K562 (cell line): ENCODE data around the gene MED16. TPM values are rescaled to one million over a fixed set of nuclear protein-coding genes. Genes with fewer than 3 reads are reported as not detected.

Experiments used
- ATF3 ChIP-seq, 2 experiments: fragments of 450-650 bp in 1 of 2; sonication (generic) in 1 of 2; formaldehyde crosslinking in 1 of 2; IDR thresholded peaks in 1 of 2; conservative IDR thresholded peaks in 1 of 2; 2 replicates each; pipeline versions ENCODE4 v1.6.1 to v1.8.1; 2016 to 2023; ENCODE audit warnings: mild to moderate bottlenecking in 2 of 2, moderate library complexity in 2 of 2, inconsistent platforms in 1 of 2, missing genetic modification reagents in 1 of 2
- GTF3C2 ChIP-seq: IDR thresholded peaks from 3 replicates; pipeline ENCODE4 v1.6.1; 2011; ENCODE audit warnings: borderline replicate concordance, mild to moderate bottlenecking, moderate library complexity; ENCODE audit not compliant: insufficient read length; ENCODE audit errors: extremely low read depth
- HINFP ChIP-seq: fragments of 450-650 bp; conservative IDR thresholded peaks from 2 replicates; pipeline ENCODE4 v1.6.1; 2016; ENCODE audit warnings: missing genetic modification characterization, low read depth, mild to moderate bottlenecking, control low read depth, missing compliant biosample characterization
- KHSRP ChIP-seq: fragments of 450-650 bp; IDR thresholded peaks from 2 replicates; pipeline ENCODE4 v1.6.1; 2017
- MXD1 ChIP-seq: fragments of 250-450 bp; sonication (Bioruptor Pico); IDR thresholded peaks from 2 replicates; pipeline ENCODE4 v1.8.0; 2021; ENCODE audit warnings: borderline replicate concordance, mild to moderate bottlenecking, moderate library complexity; ENCODE audit not compliant: poor library complexity, severe bottlenecking
- NFE2 ChIP-seq: IDR thresholded peaks from 2 replicates; pipeline ENCODE4 v1.6.1; 2014; ENCODE audit warnings: antibody characterized with exemption, low read depth
- PRDM10 ChIP-seq: fragments of 450-650 bp; IDR thresholded peaks from 2 replicates; pipeline ENCODE4 v1.6.1; 2018; ENCODE audit not compliant: partially characterized antibody
- SMAD1 ChIP-seq: fragments of 150-350 bp; IDR thresholded peaks from 2 replicates; pipeline ENCODE4 v1.6.1; 2014; ENCODE audit warnings: low read length, low read depth; ENCODE audit not compliant: partially characterized antibody
- SMAD2 ChIP-seq: fragments of 150-350 bp; IDR thresholded peaks from 2 replicates; pipeline ENCODE4 v1.6.1; 2014; ENCODE audit warnings: low read depth, mild to moderate bottlenecking, low read length
- TAF15 ChIP-seq: fragments of 200-400 bp; formaldehyde crosslinking; IDR thresholded peaks from 2 replicates; pipeline ENCODE4 v1.6.1; 2017; ENCODE audit warnings: mild to moderate bottlenecking, low read depth, low read length, moderate library complexity
- ZBTB5 ChIP-seq: fragments of 450-650 bp; IDR thresholded peaks from 2 replicates; pipeline ENCODE4 v1.6.1; 2017; ENCODE audit warnings: antibody characterized with exemption
- ZNF445 ChIP-seq: fragments of 250-450 bp; sonication (Bioruptor Pico); IDR thresholded peaks from 2 replicates; pipeline ENCODE4 v1.4.0; 2020; ENCODE audit warnings: low read depth, mild to moderate bottlenecking, moderate library complexity
- polyA plus RNA-seq, 8 experiments: library from polyadenylated mRNA; depleted of rRNA in 4 of 8; stranded (reverse) in 5 of 8; unstranded in 3 of 8; fragments of >200 nt; fragmentation: Nextera tagmentation in 2 of 8; fragmentation: Illumina TruSeq in 1 of 8; extraction: Ambion mirVana in 2 of 8; extraction: Trizol in 1 of 8; gene quantifications; 2 replicates each; pipeline versions ENCODE4 v1.2.1 to v1.2.3, GENCODE V29; 2011 to 2014; ENCODE audit warnings: inconsistent platforms in 1 of 8, missing spikeins in 1 of 8
- total RNA-seq, 7 experiments: library from RNA; depleted of rRNA in 6 of 7; stranded (reverse); fragments of >200 nt in 6 of 7; fragmentation: Illumina TruSeq in 2 of 7; extraction: Trizol in 2 of 7; gene quantifications; 2 replicates each; pipeline versions ENCODE4 v1.2.1 to v1.2.3, GENCODE V29; 2011 to 2021; ENCODE audit warnings: low replicate concordance in 1 of 7

The MED16 gene
- total and polyA plus RNA-seq, 9 of the 15 experiments (the other 6 are each of a cell fraction or from before 2014, with no cell fraction given) = 0.89 to 59.9 (median 8.6) TPM

GRCh38 chr19:834216-834615 lies 58.8 kb downstream of the MED16 start (continued):
- no peak for TF ChIP-seq GTF3C2
- TF ChIP-seq KHSRP = no peak
- TF ChIP-seq SMAD1 = no peak
- no peak for TF ChIP-seq TAF15
- TF ChIP-seq ZBTB5 = 0 out of 2 replicates have a peak, but pooled peaks have one; percentile 14
- TF ChIP-seq PRDM10 = peak; percentile 19
- TF ChIP-seq NFE2 = no peak
- no peak for TF ChIP-seq SMAD2
- peak; percentile 77 for TF ChIP-seq HINFP (tag)
- no peak for TF ChIP-seq ZNF445 (CRISPR knock-in tag)
- peak; percentile 36; the same call in 1 of the 2 replicates for TF ChIP-seq ATF3 (IDR thresholded peaks at IDR 0.05)
- TF ChIP-seq ATF3 (CRISPR knock-in tag; conservative IDR thresholded peaks at IDR 0.05) = no peak
- TF ChIP-seq MXD1 (CRISPR knock-in tag) = no peak
